IMR-90 (cell line): ENCODE results near the gene SEZ6L2. TPM values are rescaled to one million over a fixed set of nuclear protein-coding genes. Genes with fewer than 3 reads are reported as not detected.

Experiments used
- ATAC-seq: fragments of 200-7000 bp; cut with Tn5 transposase; 2 replicates; pipeline ENCODE4 v1.9.1; 2020; ENCODE audit warnings: low read depth, mild to moderate bottlenecking, moderate library complexity
- BruUV-seq: library from RNA; stranded (reverse); fragments of 400-500 nt; replicated peaks from 2 replicates; lab custom pipeline; 2021; lab: Mats Ljungman, UMichigan
- CTCF ChIA-PET: fragments of 300-600 bp; formaldehyde crosslinking; extraction: SDS; loops from one replicate; lab custom pipeline; 2021; ENCODE audit warnings: antibody characterized with exemption; lab: Yijun Ruan, JAX
- POLR2A ChIA-PET: fragments of 300-600 bp; sonication (Branson Sonifier 250); formaldehyde crosslinking; loops from one replicate; lab custom pipeline; 2022; ENCODE audit warnings: antibody characterized with exemption; ENCODE audit not compliant: unreplicated experiment; lab: Charles Lee
- DNase-seq: peaks from one replicate; pipeline ENCODE4 v3.0.0; 2013
- H2AFZ ChIP-seq: replicated peaks from 2 replicates; pipeline ENCODE3; 2013; ENCODE audit warnings: low read length, mild to moderate bottlenecking; ENCODE audit not compliant: poor library complexity
- H2AK5ac ChIP-seq: 2 replicates; pipeline ENCODE4 v1.6.1; 2013; ENCODE audit warnings: low read depth, low read length, inconsistent platforms
- H2AK9ac ChIP-seq: replicated peaks from 2 replicates; pipeline ENCODE3; 2013; ENCODE audit warnings: mild to moderate bottlenecking, low read depth, low read length, moderate library complexity; ENCODE audit not compliant: poor library complexity
- H2BK120ac ChIP-seq: 2 replicates; pipeline ENCODE4 v1.6.1; 2013; ENCODE audit warnings: low read depth, low read length, inconsistent platforms
- H2BK15ac ChIP-seq: 3 replicates; pipeline ENCODE4 v1.6.1; 2013; ENCODE audit warnings: low read depth, low read length, inconsistent platforms
- H2BK20ac ChIP-seq: 2 replicates; pipeline ENCODE4 v1.6.1; 2013; ENCODE audit warnings: low read depth, mild to moderate bottlenecking, inconsistent platforms, low read length, moderate library complexity
- H2BK5ac ChIP-seq: 2 replicates; pipeline ENCODE4 v1.6.1; 2013; ENCODE audit warnings: mild to moderate bottlenecking, low read depth, low read length, inconsistent platforms; ENCODE audit not compliant: poor library complexity, severe bottlenecking
- H3K14ac ChIP-seq: replicated peaks from 2 replicates; pipeline ENCODE4 v1.6.1; 2013; ENCODE audit warnings: low read depth, low read length, inconsistent platforms
- H3K18ac ChIP-seq: 2 replicates; pipeline ENCODE4 v1.6.1; 2013; ENCODE audit warnings: low read depth, low read length, control low read depth
- H3K23ac ChIP-seq: 2 replicates; pipeline ENCODE4 v1.6.1; 2013; ENCODE audit warnings: low read depth, low read length, inconsistent platforms
- H3K27ac ChIP-seq: 2 replicates; pipeline ENCODE4 v1.5.1; 2013; ENCODE audit warnings: mild to moderate bottlenecking, control low read depth, low read length; ENCODE audit not compliant: insufficient read depth
- H3K27me3 ChIP-seq: 2 replicates; pipeline ENCODE4 v1.6.1; 2013; ENCODE audit warnings: low read length; ENCODE audit not compliant: control insufficient read depth, insufficient read depth
- H3K36me3 ChIP-seq: 2 replicates; pipeline ENCODE4 v1.6.1; 2013; ENCODE audit warnings: low read length, mixed read lengths; ENCODE audit not compliant: control insufficient read depth, insufficient read depth
- H3K4ac ChIP-seq: 2 replicates; pipeline ENCODE4 v1.6.1; 2013; ENCODE audit warnings: low read depth, low read length, inconsistent platforms
- H3K4me1 ChIP-seq: 2 replicates; pipeline ENCODE4 v1.6.1; 2013; ENCODE audit warnings: low read length, mixed read lengths; ENCODE audit not compliant: control insufficient read depth, insufficient read depth
- H3K4me2 ChIP-seq: 2 replicates; pipeline ENCODE4 v1.6.1; 2013; ENCODE audit warnings: low read depth, mild to moderate bottlenecking, control low read depth, low read length, moderate library complexity
- H3K4me3 ChIP-seq: 2 replicates; pipeline ENCODE4 v1.5.1; 2013; ENCODE audit warnings: low read depth, mild to moderate bottlenecking, control low read depth, low read length, moderate library complexity; ENCODE audit not compliant: insufficient read depth
- H3K56ac ChIP-seq: 2 replicates; pipeline ENCODE4 v1.6.1; 2013; ENCODE audit warnings: low read length, inconsistent platforms; ENCODE audit not compliant: insufficient read depth; ENCODE audit errors: extremely low read depth
- H3K79me1 ChIP-seq, 2 experiments: 2 replicates each; pipeline ENCODE4 v1.6.1; 2013; ENCODE audit warnings: low read length in 2 of 2, inconsistent platforms in 1 of 2, low read depth in 1 of 2
- H3K9ac ChIP-seq: 2 replicates; pipeline ENCODE4 v1.6.1; 2013; ENCODE audit warnings: low read depth, low read length, control low read depth
- H3K9me1 ChIP-seq: 2 replicates; pipeline ENCODE4 v1.6.1; 2013; ENCODE audit warnings: low read length, inconsistent platforms; ENCODE audit not compliant: insufficient read depth
- H3K9me3 ChIP-seq: 2 replicates; pipeline ENCODE4 v1.6.1; 2013; ENCODE audit warnings: low read length; ENCODE audit not compliant: control insufficient read depth, insufficient read depth
- H4K20me1 ChIP-seq: 2 replicates; pipeline ENCODE4 v1.6.1; 2013; ENCODE audit warnings: low read length, inconsistent platforms; ENCODE audit not compliant: insufficient read depth
- H4K5ac ChIP-seq: 2 replicates; pipeline ENCODE4 v1.6.1; 2013; ENCODE audit warnings: mild to moderate bottlenecking, low read depth, low read length, control low read depth
- H4K8ac ChIP-seq, 2 experiments: 2 replicates each; pipeline ENCODE4 v1.6.1; 2013; ENCODE audit warnings: low read depth in 2 of 2, low read length in 2 of 2, control low read depth in 1 of 2, inconsistent platforms in 1 of 2
- H4K91ac ChIP-seq: 2 replicates; pipeline ENCODE4 v1.6.1; 2013; ENCODE audit warnings: low read depth, low read length, inconsistent platforms; ENCODE audit not compliant: insufficient read depth
- BHLHE40 ChIP-seq: fragments of 150-350 bp; IDR thresholded peaks from 2 replicates; pipeline ENCODE4 v1.6.1; 2016; ENCODE audit warnings: mild to moderate bottlenecking, low read depth, low read length
- CEBPB ChIP-seq: IDR thresholded peaks from 2 replicates; pipeline ENCODE4 v1.6.1; 2012; ENCODE audit warnings: low read depth, low read length, improper control_type of control experiment
- CHD1 ChIP-seq: IDR thresholded peaks from 2 replicates; pipeline ENCODE4 v1.6.1; 2012; ENCODE audit warnings: low read depth, low read length, improper control_type of control experiment
- CTCF ChIP-seq: conservative IDR thresholded peaks from 2 replicates; pipeline ENCODE4 v1.5.1; 2012; ENCODE audit warnings: mild to moderate bottlenecking, low read depth, low read length, improper control_type of control experiment
- FOS ChIP-seq: fragments of 150-350 bp; IDR thresholded peaks from 2 replicates; pipeline ENCODE4 v1.6.1; 2016; ENCODE audit warnings: low read depth, low read length
- MAFK ChIP-seq: IDR thresholded peaks from 2 replicates; pipeline ENCODE4 v1.6.1; 2012; ENCODE audit warnings: low read depth, low read length, improper control_type of control experiment
- MAZ ChIP-seq: IDR thresholded peaks from 2 replicates; pipeline ENCODE4 v1.6.1; 2012; ENCODE audit warnings: low read depth, mild to moderate bottlenecking, low read length, improper control_type of control experiment, moderate library complexity, borderline replicate concordance
- MXI1 ChIP-seq: IDR thresholded peaks from 2 replicates; pipeline ENCODE4 v1.6.1; 2012; ENCODE audit warnings: low read depth, mild to moderate bottlenecking, low read length, moderate library complexity, borderline replicate concordance
- POLR2A ChIP-seq: IDR thresholded peaks from 2 replicates; pipeline ENCODE4 v1.6.1; 2012; ENCODE audit warnings: mild to moderate bottlenecking, low read depth, low read length
- RCOR1 ChIP-seq: IDR thresholded peaks from 2 replicates; pipeline ENCODE4 v1.6.1; 2012; ENCODE audit warnings: mild to moderate bottlenecking, low read length, improper control_type of control experiment; ENCODE audit not compliant: insufficient replicate concordance
- RFX5 ChIP-seq: IDR thresholded peaks from 2 replicates; pipeline ENCODE4 v1.8.0; 2012; ENCODE audit warnings: low read depth, mild to moderate bottlenecking, low read length, moderate library complexity
- SMC3 ChIP-seq: fragments of 150-350 bp; IDR thresholded peaks from 2 replicates; pipeline ENCODE4 v1.6.1; 2016; ENCODE audit warnings: low read depth, mild to moderate bottlenecking, antibody characterized with exemption, low read length, moderate library complexity
- WGBS, 2 experiments: methylation state at CpG; one replicate each; pipeline versions ENCODE4 v1.1.5 to v1.1.7; 2013; ENCODE audit warnings: missing lambda C conversion rate in 2 of 2; ENCODE audit not compliant: insufficient read length in 1 of 2; ENCODE audit errors: extremely low coverage in 2 of 2; 5-methylcytosine and 5-hydroxymethylcytosine counted together
- dilution Hi-C: fragments of 300-500 bp; cut with HindIII; formaldehyde crosslinking; loops from one replicate; pipeline ENCODE4 v1.14.3; 2018; ENCODE audit warnings: low sequenced_read_pairs; ENCODE audit not compliant: unreplicated experiment
- in situ Hi-C: fragments of 300-500 bp; cut with MboI; formaldehyde crosslinking; loops from 3 replicates; pipeline ENCODE4 v1.14.3; 2019; ENCODE audit warnings: low sequenced_read_pairs, inconsistent platforms, mixed read lengths
- intact Hi-C: fragments of 100-400 bp; cut with micrococcal nuclease; formaldehyde crosslinking; loops from 2 replicates; pipeline ENCODE4 v1.10.0; 2022
- polyA plus RNA-seq, 3 experiments: library from polyadenylated mRNA; depleted of rRNA; stranded (reverse); fragments of >200 nt; gene quantifications; 2 replicates each; pipeline ENCODE4 v1.2.3, GENCODE V29; 2012; ENCODE audit warnings: low replicate concordance in 1 of 3
- total RNA-seq: library from RNA; depleted of rRNA; stranded (reverse); fragments of >200 nt; gene quantifications from 2 replicates; pipeline ENCODE4 v1.2.3, GENCODE V29; 2012
- TF ChIP-seq, protein P1 (sequence below): fragments of 150-350 bp; IDR thresholded peaks from 2 replicates; pipeline ENCODE4 v1.6.1; 2017; ENCODE audit warnings: mild to moderate bottlenecking, antibody characterized with exemption, low read length, low read depth
- TF ChIP-seq, protein P2 (sequence below): fragments of 150-350 bp; IDR thresholded peaks from 2 replicates; pipeline ENCODE4 v1.6.1; 2016; ENCODE audit warnings: low read depth, mild to moderate bottlenecking, low read length, moderate library complexity, borderline replicate concordance

Gene SEZ6L2
- total and polyA plus RNA-seq, 2 of the 4 experiments (the other 2 are of a cell fraction) = 0.72 to 10.5 TPM

- dilution Hi-C loops = no loop called here
- POLR2A ChIA-PET = no interaction called here
- in situ Hi-C loops = no loop called here
Observed at GRCh38 chr16:29845656-29846055, 53.7 kb downstream of the SEZ6L2 start.

More at GRCh38 chr16:29845656-29846055, 53.7 kb downstream of the SEZ6L2 start:
- Histone ChIP-seq H2AK5ac (no peak overlapping the region), H3K27ac (no peak overlapping the region), H3K4me3 (no peak overlapping the region), H2BK120ac (no peak overlapping the region), H4K5ac (no peak overlapping the region), H3K79me1 (peaks cover 0 to 16% of the 10 kb centered on the region in 2 experiments; a peak in 1 of 4 replicates), H3K14ac (no peak overlapping the region), H3K9me1 (no peaks in the 10 kb centered on the region), H2AK9ac (peak overlapping the region; percentile 9), H2BK20ac (no peak overlapping the region), H3K18ac (no peak overlapping the region), H3K27me3 (no peaks in the 10 kb centered on the region), H2BK5ac (no peak overlapping the region), H2AFZ (no peak overlapping the region), H4K8ac (no peak overlapping the region), H2BK15ac (no peak overlapping the region), H3K4ac (no peak overlapping the region), H3K4me2 (no peak overlapping the region), H3K4me1 (no peaks in the 10 kb centered on the region; the same call in 1 of the 2 replicates), H4K91ac (no peak overlapping the region), H3K36me3 (peaks cover 64% of the 10 kb centered on the region), H3K56ac (no peak overlapping the region), H3K9ac (no peak overlapping the region), H4K20me1 (no peaks in the 10 kb centered on the region; the same call in 1 of the 2 replicates), H3K23ac (no peak overlapping the region), H3K9me3 (no peaks in the 10 kb centered on the region)
- intact Hi-C loops = no loop called here
- no peak for ATAC-seq
- no peak for DNase-seq
- WGBS, 2 experiments = 94% methylated on average over 11 of the region's 18 CpGs; no CpG with 5 or more reads in 1 of the 2 experiments
- TF ChIP-seq, protein P1, sequence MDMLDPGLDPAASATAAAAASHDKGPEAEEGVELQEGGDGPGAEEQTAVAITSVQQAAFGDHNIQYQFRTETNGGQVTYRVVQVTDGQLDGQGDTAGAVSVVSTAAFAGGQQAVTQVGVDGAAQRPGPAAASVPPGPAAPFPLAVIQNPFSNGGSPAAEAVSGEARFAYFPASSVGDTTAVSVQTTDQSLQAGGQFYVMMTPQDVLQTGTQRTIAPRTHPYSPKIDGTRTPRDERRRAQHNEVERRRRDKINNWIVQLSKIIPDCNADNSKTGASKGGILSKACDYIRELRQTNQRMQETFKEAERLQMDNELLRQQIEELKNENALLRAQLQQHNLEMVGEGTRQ = no peak
- TF ChIP-seq RFX5 = no peak
- no peak for TF ChIP-seq CEBPB
- no peak for TF ChIP-seq FOS
- no peak for TF ChIP-seq SMC3
- no peak for TF ChIP-seq POLR2A
- TF ChIP-seq CHD1 = no peak
- TF ChIP-seq MAZ = no peak
- TF ChIP-seq MXI1 = no peak
- TF ChIP-seq BHLHE40 = no peak
- no peak for TF ChIP-seq CTCF
- no peak for TF ChIP-seq MAFK
- no peak for TF ChIP-seq RCOR1
- TF ChIP-seq, protein P2, sequence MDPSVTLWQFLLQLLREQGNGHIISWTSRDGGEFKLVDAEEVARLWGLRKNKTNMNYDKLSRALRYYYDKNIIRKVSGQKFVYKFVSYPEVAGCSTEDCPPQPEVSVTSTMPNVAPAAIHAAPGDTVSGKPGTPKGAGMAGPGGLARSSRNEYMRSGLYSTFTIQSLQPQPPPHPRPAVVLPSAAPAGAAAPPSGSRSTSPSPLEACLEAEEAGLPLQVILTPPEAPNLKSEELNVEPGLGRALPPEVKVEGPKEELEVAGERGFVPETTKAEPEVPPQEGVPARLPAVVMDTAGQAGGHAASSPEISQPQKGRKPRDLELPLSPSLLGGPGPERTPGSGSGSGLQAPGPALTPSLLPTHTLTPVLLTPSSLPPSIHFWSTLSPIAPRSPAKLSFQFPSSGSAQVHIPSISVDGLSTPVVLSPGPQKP = no peak
- no TSS peak for BruUV-seq
- CTCF ChIA-PET = no interaction called here
